H9 (cell line): ENCODE results near the gene FAM76A. TPM values are rescaled to one million over a fixed set of nuclear protein-coding genes. Genes with fewer than 3 reads are reported as not detected.

Source experiments
- DNase-seq: peaks from one replicate; pipeline ENCODE4 v3.0.0-alpha.2; 2017
- H2AFZ ChIP-seq: one replicate; pipeline ENCODE4 v1.6.1; 2013; ENCODE audit warnings: mild to moderate bottlenecking, low read length, control low read depth, moderate library complexity
- H2AK5ac ChIP-seq: 2 replicates; pipeline ENCODE4 v1.6.1; 2013; ENCODE audit warnings: low read length, control low read depth, mixed read lengths; ENCODE audit not compliant: insufficient read length
- H2BK120ac ChIP-seq: one replicate; pipeline ENCODE4 v1.6.1; 2013; ENCODE audit warnings: low read depth, mild to moderate bottlenecking, low read length, control low read depth, inconsistent platforms; ENCODE audit not compliant: poor library complexity, severe bottlenecking
- H2BK12ac ChIP-seq: 2 replicates; pipeline ENCODE4 v1.6.1; 2013; ENCODE audit warnings: low read length, control low read depth, mixed read lengths, low read depth; ENCODE audit not compliant: insufficient read length
- H2BK15ac ChIP-seq: 2 replicates; pipeline ENCODE4 v1.6.1; 2013; ENCODE audit warnings: low read depth, low read length, control low read depth
- H2BK20ac ChIP-seq: one replicate; pipeline ENCODE4 v1.6.1; 2013; ENCODE audit warnings: low read depth, mild to moderate bottlenecking, low read length, control low read depth, inconsistent platforms; ENCODE audit not compliant: poor library complexity, severe bottlenecking
- H2BK5ac ChIP-seq: 2 replicates; pipeline ENCODE4 v1.6.1; 2013; ENCODE audit warnings: low read length, control low read depth, mixed read lengths; ENCODE audit not compliant: insufficient read length
- H3K14ac ChIP-seq: 2 replicates; pipeline ENCODE4 v1.6.1; 2013; ENCODE audit warnings: low read length, control low read depth; ENCODE audit not compliant: insufficient read depth
- H3K18ac ChIP-seq: 2 replicates; pipeline ENCODE4 v1.6.1; 2013; ENCODE audit warnings: low read depth, mild to moderate bottlenecking, mixed read lengths, low read length, control low read depth; ENCODE audit not compliant: insufficient read length
- H3K23ac ChIP-seq: 2 replicates; pipeline ENCODE4 v1.6.1; 2013; ENCODE audit warnings: low read length, control low read depth, mixed read lengths, low read depth; ENCODE audit not compliant: insufficient read length
- H3K23me2 ChIP-seq: 2 replicates; pipeline ENCODE4 v1.6.1; 2013; ENCODE audit warnings: low read depth, mild to moderate bottlenecking, mixed read lengths, low read length, control low read depth; ENCODE audit not compliant: insufficient read length, poor library complexity, severe bottlenecking
- H3K27ac ChIP-seq: 2 replicates; pipeline ENCODE4 v1.5.1; 2013; ENCODE audit warnings: low read length, control low read depth, mixed read lengths, low read depth; ENCODE audit not compliant: insufficient read length
- H3K27me3 ChIP-seq: 2 replicates; pipeline ENCODE4 v1.6.1; 2013; ENCODE audit warnings: low read length, control low read depth, inconsistent platforms; ENCODE audit not compliant: insufficient read depth
- H3K4ac ChIP-seq: 2 replicates; pipeline ENCODE4 v1.6.1; 2013; ENCODE audit warnings: low read depth, mild to moderate bottlenecking, control low read depth, inconsistent platforms, low read length, moderate library complexity
- H3K4me1 ChIP-seq: 2 replicates; pipeline ENCODE4 v1.6.1; 2013; ENCODE audit warnings: low read length, control low read depth, inconsistent platforms; ENCODE audit not compliant: insufficient read depth
- H3K4me2 ChIP-seq: 2 replicates; pipeline ENCODE4 v1.6.1; 2013; ENCODE audit warnings: low read length, control low read depth, mixed read lengths; ENCODE audit not compliant: insufficient read length, insufficient read depth
- H3K56ac ChIP-seq: 2 replicates; pipeline ENCODE4 v1.6.1; 2013; ENCODE audit warnings: low read depth, mild to moderate bottlenecking, mixed read lengths, low read length, control low read depth; ENCODE audit not compliant: insufficient read length
- H3K79me1 ChIP-seq: 2 replicates; pipeline ENCODE4 v1.6.1; 2013; ENCODE audit warnings: low read depth, mild to moderate bottlenecking, moderate library complexity, low read length, control low read depth, inconsistent platforms; ENCODE audit not compliant: insufficient read depth, poor library complexity, severe bottlenecking
- H3K79me2 ChIP-seq: 2 replicates; pipeline ENCODE4 v1.6.1; 2013; ENCODE audit warnings: low read length, control low read depth, inconsistent platforms; ENCODE audit not compliant: insufficient read depth
- H3K9ac ChIP-seq: 2 replicates; pipeline ENCODE4 v1.6.1; 2013; ENCODE audit warnings: low read length, control low read depth, mixed read lengths; ENCODE audit not compliant: insufficient read length; ENCODE audit errors: extremely low read depth
- H3K9me3 ChIP-seq: one replicate; pipeline ENCODE4 v1.6.1; 2013; ENCODE audit warnings: low read depth, low read length, inconsistent platforms; ENCODE audit not compliant: control insufficient read depth
- H3T11ph ChIP-seq: one replicate; pipeline ENCODE4 v1.6.1; 2013; ENCODE audit warnings: mild to moderate bottlenecking, low read length, control low read depth, inconsistent platforms
- H4K20me1 ChIP-seq: one replicate; pipeline ENCODE4 v1.6.1; 2013; ENCODE audit not compliant: control insufficient read depth, insufficient read length, insufficient read depth
- H4K5ac ChIP-seq: 2 replicates; pipeline ENCODE4 v1.6.1; 2013; ENCODE audit warnings: low read depth, mild to moderate bottlenecking, mixed read lengths, low read length, control low read depth; ENCODE audit not compliant: insufficient read length
- H4K8ac ChIP-seq: replicated peaks from 2 replicates; pipeline ENCODE4 v1.6.1; 2013; ENCODE audit warnings: low read length, control low read depth, mixed read lengths, low read depth; ENCODE audit not compliant: insufficient read length
- H4K91ac ChIP-seq: 2 replicates; pipeline ENCODE4 v1.6.1; 2013; ENCODE audit warnings: low read depth, mild to moderate bottlenecking, moderate library complexity, mixed read lengths, low read length, control low read depth; ENCODE audit not compliant: insufficient read length
- H3K27ac Mint-ChIP-seq, 3 experiments: 2 replicates in 2 of 3; 3 replicates in 1 of 3; pipeline ENCODE4 v1.8.0; 2020 to 2021; ENCODE audit warnings: mixed read lengths in 3 of 3, mild to moderate bottlenecking in 1 of 3, moderate library complexity in 1 of 3
- H3K27me3 Mint-ChIP-seq: 2 replicates; pipeline ENCODE4 v1.8.0; 2021; ENCODE audit warnings: low read depth, mild to moderate bottlenecking, moderate library complexity, mixed read lengths
- H3K36me3 Mint-ChIP-seq, 3 experiments: 2 replicates in 2 of 3; 3 replicates in 1 of 3; pipeline ENCODE4 v1.8.0; 2020 to 2021; ENCODE audit warnings: low read depth in 3 of 3, mixed read lengths in 3 of 3; ENCODE audit not compliant: insufficient read depth in 1 of 3
- H3K4me1 Mint-ChIP-seq, 2 experiments: 2 replicates each; pipeline ENCODE4 v1.8.0; 2020; ENCODE audit warnings: mixed read lengths in 2 of 2
- H3K4me3 Mint-ChIP-seq, 2 experiments: 2 replicates in 1 of 2; 3 replicates in 1 of 2; pipeline ENCODE4 v1.8.0; 2020 to 2021; ENCODE audit warnings: mild to moderate bottlenecking in 2 of 2, mixed read lengths in 2 of 2, moderate library complexity in 1 of 2
- H3K9me3 Mint-ChIP-seq, 2 experiments: 2 replicates in 1 of 2; 3 replicates in 1 of 2; pipeline ENCODE4 v1.8.0; 2020; ENCODE audit warnings: mild to moderate bottlenecking in 2 of 2, mixed read lengths in 2 of 2, moderate library complexity in 1 of 2
- CTCF ChIP-seq: fragments of 200-600 bp; sonication (generic); conservative IDR thresholded peaks from 3 replicates; pipeline ENCODE4 v1.8.0; 2021; ENCODE audit warnings: antibody characterized with exemption, mild to moderate bottlenecking
- WGBS: extraction: QIAGEN DNeasy Blood & Tissue Kit; methylation state at CpG from one replicate; pipeline ENCODE4 v1.1.7; 2013; ENCODE audit warnings: missing lambda C conversion rate, low lambda C conversion rate, mixed read lengths; ENCODE audit not compliant: insufficient read length; ENCODE audit errors: extremely low coverage; 5-methylcytosine and 5-hydroxymethylcytosine counted together
- total RNA-seq: library from RNA; stranded (reverse); gene quantifications from 2 replicates; pipeline ENCODE4 v1.2.1, GENCODE V29; 2021

Gene FAM76A
- total RNA-seq, 1 experiment from 2014 or later = 10.6 TPM

- Histone ChIP-seq H3K23me2 (no peaks in the 10 kb centered on the region), H2BK5ac (no peak overlapping the region), H3K14ac (no peak overlapping the region), H3K4me1 (no peaks in the 10 kb centered on the region), H4K91ac (no peak overlapping the region), H2AK5ac (no peak overlapping the region), H3K9me3 (no peaks in the 10 kb centered on the region), H3T11ph (no peak overlapping the region), H2BK12ac (no peak overlapping the region), H2BK15ac (no peak overlapping the region), H3K18ac (no peak overlapping the region), H3K27ac (no peak overlapping the region), H4K8ac (no peak overlapping the region), H3K79me1 (no peaks in the 10 kb centered on the region), H3K9ac (no peak overlapping the region), H2BK120ac (no peak overlapping the region), H3K79me2 (no peaks in the 10 kb centered on the region), H3K27me3 (no peaks in the 10 kb centered on the region; the same call in 1 of the 2 replicates), H3K56ac (no peak overlapping the region), H2AFZ (no peak overlapping the region), H2BK20ac (no peak overlapping the region), H4K5ac (no peak overlapping the region), H3K4ac (no peak overlapping the region), H3K4me2 (no peak overlapping the region), H4K20me1 (no peaks in the 10 kb centered on the region), H3K23ac (no peak overlapping the region)
- peak overlapping the region in 1 of 3 experiments; percentile 65; a peak in 2 of 7 replicates for H3K27ac Mint-ChIP-seq
- peaks cover 6 to 38% (median 22%) of the 10 kb centered on the region in 3 experiments; a peak in 6 of 7 replicates for H3K36me3 Mint-ChIP-seq
- H3K27me3 Mint-ChIP-seq = no peaks in the 10 kb centered on the region
- H3K4me1 Mint-ChIP-seq = no peaks in the 10 kb centered on the region
- no peaks in the 10 kb centered on the region for H3K9me3 Mint-ChIP-seq
- WGBS = no CpG with 5 or more reads among the region's 5 CpGs
- 0 out of 3 replicates have a peak, but pooled peaks have one; percentile 18 for TF ChIP-seq CTCF
- DNase-seq = no peak
- H3K4me3 Mint-ChIP-seq = no peak overlapping the region
Observed at GRCh38 chr1:27744556-27744955, 18.8 kb downstream of the FAM76A start.
